HCT116 (cell line): Measurements from ENCODE around the gene CHAD. TPM values are rescaled to one million over a fixed set of nuclear protein-coding genes. Genes with fewer than 3 reads are reported as not detected.

Experiments used
- ATAC-seq: fragments of 200-7000 bp; cut with Tn5 transposase; 2 replicates; pipeline ENCODE4 v1.9.1; 2020; ENCODE audit warnings: mild to moderate bottlenecking, moderate library complexity
- BruUV-seq: library from RNA; stranded (reverse); fragments of 400-500 nt; replicated peaks from 2 replicates; lab custom pipeline; 2021; lab: Mats Ljungman, UMichigan
- CTCF ChIA-PET: fragments of 300-600 bp; sonication (Branson Sonifier 250); formaldehyde crosslinking; loops from one replicate; lab custom pipeline; 2021; ENCODE audit warnings: antibody characterized with exemption; lab: Charles Lee
- POLR2A ChIA-PET: fragments of 300-600, 350-600 bp; sonication (Branson Sonifier 250); formaldehyde crosslinking; loops from one replicate; lab custom pipeline; 2021; ENCODE audit warnings: antibody characterized with exemption; lab: Charles Lee
- RAD21 ChIA-PET, 2 experiments: fragments of 300-600 bp; sonication (Branson Sonifier 250); formaldehyde crosslinking; loops; one replicate each; lab custom pipeline; 2023; ENCODE audit warnings: low total read pairs in 2 of 2; ENCODE audit not compliant: uncharacterized antibody in 2 of 2, unreplicated experiment in 2 of 2, low non-redundant PET in 1 of 2; lab: Charles Lee
- DNase-seq: peaks from one replicate; pipeline ENCODE4 v3.0.0-alpha.2; 2010; ENCODE audit warnings: low read depth, low spot score
- H2AFZ ChIP-seq: fragments of 200-600 bp; shearing (Covaris generic), sonication (generic); 2 replicates; pipeline ENCODE4 v1.6.1; 2017; ENCODE audit warnings: low read depth, mixed run types, mixed read lengths, antibody characterized with exemption, low read length; ENCODE audit not compliant: poor library complexity, severe bottlenecking
- H3K27ac ChIP-seq: 2 replicates; pipeline ENCODE4 v1.5.1; 2012; ENCODE audit warnings: low read depth, low read length
- H3K27me3 ChIP-seq: fragments of 200-600 bp; sonication (generic); 2 replicates; pipeline ENCODE4 v1.6.1; 2016; ENCODE audit warnings: mixed run types, low read length, mixed read lengths; ENCODE audit not compliant: insufficient read depth
- H3K36me3 ChIP-seq, 2 experiments: fragments of 200-500 bp in 1 of 2; fragments of 200-600 bp in 1 of 2; sonication (Bioruptor generic) in 1 of 2; sonication (generic) in 1 of 2; 2 replicates each; pipeline versions ENCODE4 v1.5.1 to v1.6.1; 2014 to 2016; ENCODE audit warnings: low read length in 2 of 2, inconsistent platforms in 1 of 2, mixed read lengths in 1 of 2, mixed run types in 1 of 2; ENCODE audit not compliant: insufficient read depth in 2 of 2, control insufficient read depth in 1 of 2
- H3K4me1 ChIP-seq, 2 experiments: fragments of 200-600 bp in 1 of 2; sonication (generic) in 1 of 2; 2 replicates each; pipeline versions ENCODE4 v1.5.1 to v1.6.1; 2012 to 2017; ENCODE audit warnings: low read length in 2 of 2, inconsistent platforms in 1 of 2, mild to moderate bottlenecking in 1 of 2, mixed read lengths in 1 of 2, mixed run types in 1 of 2, moderate library complexity in 1 of 2; ENCODE audit not compliant: insufficient read depth in 2 of 2, control insufficient read depth in 1 of 2
- H3K4me2 ChIP-seq: fragments of 200-600 bp; sonication (generic); 2 replicates; pipeline ENCODE4 v1.6.1; 2017; ENCODE audit warnings: mixed run types, low read length, mixed read lengths
- H3K4me3 ChIP-seq, 2 experiments: fragments of 200-600 bp in 1 of 2; sonication (generic) in 1 of 2; replicated peaks in 1 of 2; 2 replicates each; pipeline ENCODE4 v1.5.1; 2011 to 2016; ENCODE audit warnings: low read length in 2 of 2, control low read depth in 1 of 2, low read depth in 1 of 2, mild to moderate bottlenecking in 1 of 2, mixed read lengths in 1 of 2, mixed run types in 1 of 2
- H3K79me2 ChIP-seq: fragments of 200-600 bp; sonication (generic); 2 replicates; pipeline ENCODE4 v1.6.1; 2017; ENCODE audit warnings: mild to moderate bottlenecking, mixed run types, low read length, moderate library complexity, mixed read lengths; ENCODE audit not compliant: insufficient read depth
- H3K9ac ChIP-seq: fragments of 200-600 bp; sonication (generic); 2 replicates; pipeline ENCODE4 v1.6.1; 2016; ENCODE audit warnings: low read length, mixed read lengths
- H3K9me2 ChIP-seq: fragments of 200-600 bp; sonication (generic), shearing (Covaris generic); 2 replicates; pipeline ENCODE4 v1.6.1; 2017; ENCODE audit warnings: mixed run types, mild to moderate bottlenecking, moderate library complexity; ENCODE audit not compliant: insufficient read depth
- H3K9me3 ChIP-seq, 2 experiments: fragments of 200-500 bp in 1 of 2; fragments of 200-600 bp in 1 of 2; sonication (Bioruptor generic) in 1 of 2; sonication (generic) in 1 of 2; 2 replicates each; pipeline ENCODE4 v1.6.1; 2014 to 2017; ENCODE audit warnings: low read length in 2 of 2, mixed read lengths in 2 of 2, inconsistent platforms in 1 of 2, low read depth in 1 of 2, mild to moderate bottlenecking in 1 of 2, mixed run types in 1 of 2, moderate library complexity in 1 of 2; ENCODE audit not compliant: control insufficient read depth in 1 of 2, insufficient read depth in 1 of 2
- H4K20me1 ChIP-seq: fragments of 200-600 bp; sonication (generic), shearing (Covaris generic); 2 replicates; pipeline ENCODE4 v1.6.1; 2017; ENCODE audit warnings: mixed run types, mild to moderate bottlenecking, moderate library complexity; ENCODE audit not compliant: insufficient read depth
- ATF3 ChIP-seq: IDR thresholded peaks from 2 replicates; pipeline ENCODE4 v1.6.1; 2012
- CEBPB ChIP-seq: IDR thresholded peaks from 2 replicates; pipeline ENCODE4 v1.6.1; 2012; ENCODE audit warnings: low read depth
- CTCF ChIP-seq, 3 experiments: fragments of 200-600 bp in 1 of 3; sonication (generic) in 1 of 3; IDR thresholded peaks in 2 of 3; conservative IDR thresholded peaks in 1 of 3; 2 replicates each; pipeline ENCODE4 v1.5.1; 2012 to 2017; ENCODE audit warnings: low read depth in 2 of 3, low read length in 2 of 3, antibody characterized with exemption in 1 of 3, borderline replicate concordance in 1 of 3, control low read depth in 1 of 3, mild to moderate bottlenecking in 1 of 3, mixed read lengths in 1 of 3, mixed run types in 1 of 3, moderate library complexity in 1 of 3; ENCODE audit not compliant: insufficient read depth in 1 of 3
- EGR1 ChIP-seq: IDR thresholded peaks from 2 replicates; pipeline ENCODE4 v1.6.1; 2012; ENCODE audit warnings: low read depth
- ELF1 ChIP-seq: IDR thresholded peaks from 2 replicates; pipeline ENCODE4 v1.6.1; 2012; ENCODE audit warnings: low read depth, borderline replicate concordance
- EZH2 ChIP-seq: fragments of 200-600 bp; sonication (generic); IDR thresholded peaks from 2 replicates; pipeline ENCODE4 v1.6.1; 2017; ENCODE audit warnings: antibody characterized with exemption, mixed run types
- EZH2phosphoT487 ChIP-seq: fragments of 200-600 bp; IDR thresholded peaks from 2 replicates; pipeline ENCODE4 v1.6.1; 2018; ENCODE audit warnings: antibody characterized with exemption, borderline replicate concordance
- FOSL1 ChIP-seq: IDR thresholded peaks from 2 replicates; pipeline ENCODE4 v1.6.1; 2012; ENCODE audit warnings: low read depth
- JUND ChIP-seq: IDR thresholded peaks from 2 replicates; pipeline ENCODE4 v1.6.1; 2012
- MAX ChIP-seq: IDR thresholded peaks from 2 replicates; pipeline ENCODE4 v1.6.1; 2012
- POLR2AphosphoS5 ChIP-seq: IDR thresholded peaks from 2 replicates; pipeline ENCODE4 v1.6.1; 2011; ENCODE audit warnings: mild to moderate bottlenecking, low read depth, low read length, moderate library complexity
- RAD21 ChIP-seq: IDR thresholded peaks from 2 replicates; pipeline ENCODE4 v1.6.1; 2012; ENCODE audit warnings: low read depth, mild to moderate bottlenecking
- SP1 ChIP-seq: IDR thresholded peaks from 2 replicates; pipeline ENCODE4 v1.6.1; 2012; ENCODE audit warnings: low read depth
- SRF ChIP-seq: IDR thresholded peaks from 2 replicates; pipeline ENCODE4 v1.6.1; 2012; ENCODE audit warnings: low read depth
- TCF7L2 ChIP-seq: IDR thresholded peaks from 2 replicates; pipeline ENCODE4 v1.7.0; 2011; ENCODE audit warnings: borderline replicate concordance, inconsistent platforms; ENCODE audit not compliant: insufficient read depth, insufficient read length; ENCODE audit errors: extremely low read depth
- YY1 ChIP-seq: IDR thresholded peaks from 2 replicates; pipeline ENCODE4 v1.6.1; 2011; ENCODE audit warnings: low read length, low read depth, moderate library complexity, mild to moderate bottlenecking; ENCODE audit not compliant: insufficient replicate concordance; ENCODE audit errors: extremely low read depth
- ZBTB33 ChIP-seq: IDR thresholded peaks from 2 replicates; pipeline ENCODE4 v1.6.1; 2011; ENCODE audit warnings: mild to moderate bottlenecking, low read length, moderate library complexity; ENCODE audit not compliant: insufficient replicate concordance; ENCODE audit errors: extremely low read depth
- ZFX ChIP-seq: fragments of 450-650 bp; IDR thresholded peaks from 2 replicates; pipeline ENCODE4 v1.6.1; 2017
- ZNF274 ChIP-seq: fragments of 200-500 bp; sonication (Bioruptor generic); IDR thresholded peaks from 2 replicates; pipeline ENCODE4 v1.6.1; 2014; ENCODE audit warnings: mild to moderate bottlenecking, low read depth, low read length, inconsistent platforms
- intact Hi-C: fragments of 100-400 bp; cut with micrococcal nuclease; formaldehyde crosslinking; loops from 2 replicates; pipeline ENCODE4 v1.10.0; 2022
- total RNA-seq: library from RNA; stranded (reverse); gene quantifications from one replicate; pipeline ENCODE4 v1.2.1, GENCODE V29; 2021; ENCODE audit not compliant: unreplicated experiment

CHAD gene
- total RNA-seq, 1 experiment from 2014 or later: not detected

- BruUV-seq: no TSS peak
- Histone ChIP-seq H3K27ac (no peak overlapping the region), H3K4me1 (peaks cover 3 to 17% of the 10 kb centered on the region in 2 experiments; a peak in 3 of 4 replicates), H2AFZ (no peak overlapping the region), H3K9ac (no peak overlapping the region), H3K36me3 (no peaks in the 10 kb centered on the region; a peak in 1 of 4 replicates), H3K79me2 (0 out of 2 replicates have a peak, but pooled peaks cover 7% of the 10 kb centered on the region), H3K4me3 (no peak overlapping the region), H4K20me1 (no peaks in the 10 kb centered on the region), H3K4me2 (no peak overlapping the region), H3K9me2 (no peaks in the 10 kb centered on the region), H3K27me3 (no peaks in the 10 kb centered on the region), H3K9me3 (no peaks in the 10 kb centered on the region)
- POLR2A ChIA-PET: no interaction called here
- intact Hi-C loops: no loop called here
- RAD21 ChIA-PET: no interaction called here
- DNase-seq (no peak), ATAC-seq (no peak)
- CTCF ChIA-PET: interaction anchor here (1.3 kb wide), 1 partner anchor 48 kb away, joined by 3 read pairs; no protein-coding TSS in a partner anchor
- TF ChIP-seq MAX (no peak), ZNF274 (no peak), ATF3 (no peak), SP1 (no peak), YY1 (no peak), SRF (no peak), RAD21 (no peak), EZH2 (no peak), JUND (no peak), ELF1 (no peak), FOSL1 (no peak), CTCF (IDR thresholded peaks at IDR 0.05 in 2 of 3, conservative IDR thresholded peaks at IDR 0.05 in 1 of 3; ENCODE audit: borderline replicate concordance in 1 of 3, insufficient read depth in 1 of 3, low read depth in 2 of 3, low read length in 2 of 3) (no peak), ZBTB33 (no peak), POLR2AphosphoS5 (no peak), EZH2phosphoT487 (no peak), CEBPB (no peak), ZFX (no peak), TCF7L2 (no peak), EGR1 (no peak)
Measured at GRCh38 chr17:50430821-50431618, 37.7 kb downstream of the CHAD start.
